Sigmoid colon (tissue), 7 donors: ENCODE results near the gene NTN3. TPM values are rescaled to one million over a fixed set of nuclear protein-coding genes. Genes with fewer than 3 reads are reported as not detected.
A peak's percentile ranks its signal among the peaks of the same experiment; 100 is the strongest.

ENCODE experiments used
- DNase-seq: peaks from one replicate; pipeline ENCODE4 v3.0.0-alpha.2; 2019
- H3K27ac ChIP-seq, 4 donors: fragments of 200-600 bp; sonication (generic); one replicate each; pipeline ENCODE4 v1.5.1; 2016 to 2019; ENCODE audit warnings: mild to moderate bottlenecking in 1 of 4
- H3K27me3 ChIP-seq, 3 donors: fragments of 200-600 bp; sonication (generic); one replicate each; pipeline ENCODE4 v1.5.1; 2019; ENCODE audit warnings: mild to moderate bottlenecking in 1 of 3
- H3K36me3 ChIP-seq, 4 donors: fragments of 200-600 bp; sonication (generic); one replicate each; pipeline ENCODE4 v1.5.1; 2016 to 2019
- H3K4me1 ChIP-seq, 4 donors: fragments of 200-600 bp; sonication (generic); one replicate each; pipeline ENCODE4 v1.5.1; 2017 to 2019
- H3K4me3 ChIP-seq, 4 donors: fragments of 200-600 bp; sonication (generic); one replicate each; pipeline ENCODE4 v1.5.1; 2017 to 2019; ENCODE audit warnings: mild to moderate bottlenecking in 2 of 4, moderate library complexity in 1 of 4
- H3K9me3 ChIP-seq, 4 donors: fragments of 200-600 bp in 3 of 4; sonication (generic) in 3 of 4; one replicate each; pipeline versions ENCODE4 v1.5.1 to v1.6.1; 2013 to 2019
- CTCF ChIP-seq, 4 experiments: fragments of 450-650 bp in 3 of 4; fragments of 200-600 bp in 1 of 4; IDR thresholded peaks; one replicate each; pipeline ENCODE4 v1.5.1; 2016 to 2019; ENCODE audit warnings: antibody characterized with exemption in 4 of 4, mild to moderate bottlenecking in 3 of 4, moderate library complexity in 2 of 4
- EP300 ChIP-seq, 4 donors: sonication (generic); formaldehyde crosslinking; IDR thresholded peaks; one replicate each; pipeline ENCODE4 v1.6.1; 2017; ENCODE audit warnings: antibody characterized with exemption in 4 of 4
- POLR2A ChIP-seq, 2 donors: fragments of 450-650 bp; IDR thresholded peaks; one replicate each; pipeline ENCODE4 v1.6.1; 2016; ENCODE audit warnings: antibody characterized with exemption in 2 of 2, mild to moderate bottlenecking in 2 of 2, moderate library complexity in 2 of 2
- POLR2AphosphoS5 ChIP-seq, 4 donors: sonication (generic); formaldehyde crosslinking; IDR thresholded peaks; one replicate each; pipeline ENCODE4 v1.6.1; 2017; ENCODE audit warnings: antibody characterized with exemption in 4 of 4
- WGBS, 2 donors: extraction: QIAGEN DNeasy Blood & Tissue Kit; methylation state at CpG; one replicate each; pipeline ENCODE4 v1.1.7; 2013; 5-methylcytosine and 5-hydroxymethylcytosine counted together
- intact Hi-C: fragments of 100-400 bp; cut with DNase I; formaldehyde crosslinking; loops from one replicate; pipeline ENCODE4 v1.15.1; 2023
- polyA plus RNA-seq, 3 donors: library from polyadenylated mRNA; stranded (reverse); fragments of 200-250 nt; gene quantifications; one replicate each; pipeline ENCODE4 v1.2.3, GENCODE V29; 2013
- total RNA-seq, 4 donors: library from RNA; depleted of rRNA; stranded (reverse); fragments of >200 nt; gene quantifications; one replicate each; pipeline ENCODE4 v1.1.0, GENCODE V29; 2016
- donor health status: healthy with polysubstance abuse.
- donor health status: Bipolar disorder and iron deficiency.
- donor health status: healthy.

Gene NTN3
- total and polyA plus RNA-seq, 7 donors, result 0.13 to 0.83 TPM; not detected in 5

GRCh38 chr16:2480948-2481347 lies 9.9 kb downstream of the NTN3 start:
- Histone ChIP-seq H3K27me3 (no peaks in the 10 kb centered on the region), H3K4me3 (no peak overlapping the region), H3K9me3 (no peaks in the 10 kb centered on the region), H3K36me3 (no peaks in the 10 kb centered on the region), H3K4me1 (peaks cover 0 to 35% (median 32%) of the 10 kb centered on the region in 4 donors), H3K27ac (no peak overlapping the region)
- 21 to 71% methylated on average over 12 of the region's 12 CpGs for WGBS, 2 donors
- intact Hi-C loops, result loop anchor here (5.0 kb wide), 1 partner anchor 54 kb away; the partner anchor contains the start of gene CCNF
- no peak for DNase-seq
- TF ChIP-seq POLR2A (IDR thresholded peaks at IDR 0.05), result no peak
- no peak for TF ChIP-seq EP300 (IDR thresholded peaks at IDR 0.05)
- no peak for TF ChIP-seq CTCF (IDR thresholded peaks at IDR 0.05)
- no peak for TF ChIP-seq POLR2AphosphoS5 (IDR thresholded peaks at IDR 0.05)

GRCh38 chr16:2481676-2482075 lies 10.6 kb downstream of the NTN3 start:
- intact Hi-C loops, result loop anchor here (5.0 kb wide), 1 partner anchor 54 kb away; the partner anchor contains the start of gene CCNF
- no peaks in the 10 kb centered on the region for H3K27me3 ChIP-seq
- H3K27ac ChIP-seq, result peak overlapping the region in 2 of 4 donors; percentile 86 to 91

GRCh38 chr16:2482249-2482648 lies 11.2 kb downstream of the NTN3 start:
- Histone ChIP-seq H3K9me3 (no peaks in the 10 kb centered on the region), H3K27ac (peak overlapping the region; percentile 83 to 91 (median 84)), H3K36me3 (no peaks in the 10 kb centered on the region), H3K4me1 (peaks cover 0 to 30% (median 26%) of the 10 kb centered on the region in 4 donors), H3K27me3 (no peaks in the 10 kb centered on the region), H3K4me3 (peak overlapping the region in 3 of 4 donors; percentile 36 to 41 (median 40))
- DNase-seq, result no peak
- TF ChIP-seq POLR2A (IDR thresholded peaks at IDR 0.05), result no peak
- TF ChIP-seq POLR2AphosphoS5 (IDR thresholded peaks at IDR 0.05), result no peak
- TF ChIP-seq EP300 (IDR thresholded peaks at IDR 0.05), result no peak
- no peak for TF ChIP-seq CTCF (IDR thresholded peaks at IDR 0.05)
- intact Hi-C loops, result loop anchor here (5.0 kb wide), 1 partner anchor 55 kb away; the partner anchor contains the start of gene CCNF
- 79 to 80% methylated on average over 13 of the region's 13 CpGs for WGBS, 2 donors

More at GRCh38 chr16:2481676-2482075, 10.6 kb downstream of the NTN3 start:
- Histone ChIP-seq H3K9me3 (no peaks in the 10 kb centered on the region), H3K36me3 (no peaks in the 10 kb centered on the region), H3K4me1 (peaks cover 0 to 30% (median 26%) of the 10 kb centered on the region in 4 donors), H3K4me3 (no peak overlapping the region)
- 73 to 83% methylated on average over 7 of the region's 7 CpGs for WGBS, 2 donors
- TF ChIP-seq EP300 (IDR thresholded peaks at IDR 0.05) (no peak), CTCF (IDR thresholded peaks at IDR 0.05) (no peak), POLR2A (IDR thresholded peaks at IDR 0.05) (no peak), POLR2AphosphoS5 (IDR thresholded peaks at IDR 0.05) (no peak)
- no peak for DNase-seq

- peak; percentile 93 for DNase-seq
- Histone ChIP-seq H3K4me3 (peak overlapping the region in 3 of 4 donors; percentile 36 to 41 (median 40)), H3K27me3 (no peaks in the 10 kb centered on the region), H3K27ac (peak overlapping the region; percentile 83 to 91 (median 84)), H3K4me1 (peaks cover 0 to 30% (median 26%) of the 10 kb centered on the region in 4 donors), H3K9me3 (no peaks in the 10 kb centered on the region), H3K36me3 (no peaks in the 10 kb centered on the region)
- 69 to 82% methylated on average over 32 of the region's 32 CpGs for WGBS, 2 donors
- intact Hi-C loops, result loop anchor here (5.0 kb wide), 1 partner anchor 56 kb away; the partner anchor contains the start of gene CCNF
- TF ChIP-seq POLR2AphosphoS5 (IDR thresholded peaks at IDR 0.05), result peak; percentile 29 to 66 (median 46)
- no peak for TF ChIP-seq POLR2A (IDR thresholded peaks at IDR 0.05)
- TF ChIP-seq CTCF (IDR thresholded peaks at IDR 0.05), result no peak
- TF ChIP-seq EP300 (IDR thresholded peaks at IDR 0.05), result no peak
Measured at GRCh38 chr16:2482708-2483534, 11.8 kb downstream of the NTN3 start.
